NCI-H510A (cell line): ENCODE results near the gene PCID2.
"Not testable (repeated sequence)": the region's sequence is repeated elsewhere in the genome, so short reads cannot be mapped to it uniquely, and the experiment has no call there.

ENCODE experiments used
- DNase-seq: peaks from one replicate; lab custom pipeline; 2025; lab: John Stamatoyannopoulos, UW

PCID2 gene

DNA sequence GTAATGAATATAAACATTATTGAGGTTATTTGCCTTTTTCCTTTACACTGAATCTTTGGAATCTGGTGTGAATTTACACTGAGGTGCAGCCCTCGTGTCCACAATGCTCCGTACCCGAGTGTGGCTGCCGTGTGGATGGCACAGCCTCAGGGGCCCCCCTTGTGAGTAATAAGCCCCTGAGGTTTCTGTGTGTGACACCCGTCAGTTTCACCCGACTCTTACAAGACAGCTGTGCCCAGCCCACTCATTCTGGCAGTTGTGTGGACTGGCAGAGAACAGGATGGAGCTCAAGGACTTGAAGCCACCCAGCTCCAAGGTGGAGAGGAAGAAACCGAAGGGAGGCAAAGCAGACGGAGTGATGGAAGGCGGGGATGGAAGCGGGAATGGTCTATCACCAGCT lies 42.2 kb downstream of the PCID2 start:
- DNase-seq = no peak

DNA sequence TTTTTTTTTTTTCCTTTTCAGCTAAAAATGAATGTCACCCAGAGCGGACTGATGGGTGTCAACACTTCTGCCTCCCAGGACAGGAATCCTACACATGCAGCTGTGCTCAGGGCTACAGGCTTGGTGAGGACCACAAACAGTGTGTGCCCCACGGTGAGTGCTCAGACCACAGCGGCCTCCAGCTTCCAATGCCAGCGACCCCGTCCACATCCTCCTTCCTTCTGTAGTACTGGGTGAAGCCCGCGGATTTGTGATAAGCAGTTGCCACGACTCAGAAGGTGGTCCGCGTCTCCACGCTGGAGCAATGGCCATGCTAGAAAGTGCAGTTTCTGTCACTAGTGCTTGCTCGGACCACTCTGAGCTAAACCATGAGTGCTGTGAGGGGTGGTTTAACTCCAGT lies 44.0 kb downstream of the PCID2 start:
- DNase-seq = no peak

DNA sequence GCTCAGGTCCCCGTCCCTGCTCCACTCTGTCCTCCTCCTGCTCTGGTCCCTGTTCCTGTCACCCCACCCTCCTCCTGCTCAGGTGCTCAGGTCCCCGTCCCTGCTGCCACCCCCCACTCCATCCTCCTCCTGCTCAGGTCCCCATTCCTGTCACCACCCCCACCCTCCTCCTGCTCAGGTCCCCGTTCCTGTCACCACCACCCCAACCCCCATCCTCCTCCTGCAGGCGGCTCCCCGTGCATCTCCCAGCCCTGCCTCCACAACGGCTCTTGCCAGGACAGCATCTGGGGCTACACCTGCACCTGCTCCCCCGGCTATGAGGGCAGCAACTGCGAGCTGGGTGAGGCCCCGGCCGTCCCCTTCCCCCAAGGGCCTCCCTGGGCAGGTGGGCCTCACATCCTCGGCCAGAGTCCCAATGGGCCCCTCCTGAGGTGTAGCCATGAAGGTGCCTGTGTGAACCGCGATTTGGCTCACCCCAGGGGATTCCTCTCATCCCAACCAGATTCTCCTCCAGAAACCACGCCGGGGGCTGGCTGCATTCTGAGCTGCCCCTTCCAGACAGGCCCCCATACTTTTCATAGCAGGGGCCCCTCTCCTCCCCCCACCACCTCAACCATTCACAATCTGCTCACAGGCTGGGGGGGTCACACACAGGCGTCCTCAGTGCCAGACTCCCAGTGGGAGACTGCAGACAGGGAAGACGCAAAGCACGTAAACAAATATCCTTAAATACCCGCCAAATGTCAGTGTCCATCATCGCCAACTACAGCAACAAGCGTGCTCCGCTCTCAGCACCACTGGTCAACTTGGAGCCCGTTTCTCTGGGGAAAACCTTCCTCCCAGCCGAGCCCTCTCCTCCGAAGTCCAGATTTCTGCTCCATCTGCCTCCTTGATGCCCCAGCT lies 45.4 kb downstream of the PCID2 start:
- DNase-seq = no peak

DNA sequence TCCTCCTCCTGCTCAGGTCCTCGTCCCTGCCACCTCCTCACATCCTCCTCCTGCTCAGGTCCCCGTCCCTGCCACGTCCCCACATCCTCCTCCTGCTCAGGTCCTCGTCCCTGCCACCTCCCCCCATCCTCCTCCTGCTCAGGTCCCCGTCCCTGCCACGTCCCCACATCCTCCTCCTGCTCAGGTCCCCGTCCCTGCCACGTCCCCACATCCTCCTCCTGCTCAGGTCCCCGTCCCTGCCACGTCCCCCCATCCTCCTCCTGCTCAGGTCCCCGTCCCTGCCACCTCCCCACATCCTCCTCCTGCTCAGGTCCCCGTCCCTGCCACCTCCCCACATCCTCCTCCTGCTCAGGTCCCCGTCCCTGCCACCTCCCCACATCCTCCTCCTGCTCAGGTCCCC lies 46.5 kb downstream of the PCID2 start:
- DNase-seq = not testable (repeated sequence)

DNA sequence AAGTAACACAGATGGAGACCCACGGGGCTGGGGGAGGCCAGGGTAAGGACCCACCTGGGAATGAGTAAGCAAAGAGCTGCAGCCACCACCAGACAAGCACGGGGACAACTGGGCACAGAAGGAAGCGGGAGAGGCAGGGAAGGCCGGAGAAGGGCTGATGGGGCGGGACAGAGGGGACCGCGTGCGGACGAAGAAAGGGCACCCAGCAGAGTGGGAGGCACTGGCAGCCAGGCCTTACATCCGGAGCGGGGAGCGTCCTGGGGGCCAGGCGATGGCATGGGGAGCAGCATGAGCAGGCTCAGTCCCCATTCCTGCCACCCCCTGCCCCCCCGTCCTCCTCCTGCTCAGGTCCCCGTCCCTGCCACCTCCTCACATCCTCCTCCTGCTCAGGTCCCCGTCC lies 47.0 kb downstream of the PCID2 start:
- DNase-seq = no peak

- DNase-seq = no peak
Observed at GRCh38 chr13:113160983-113161382, 47.5 kb downstream of the PCID2 start.

- no peak for DNase-seq
Observed at GRCh38 chr13:113159701-113160100, 48.8 kb downstream of the PCID2 start.

DNA sequence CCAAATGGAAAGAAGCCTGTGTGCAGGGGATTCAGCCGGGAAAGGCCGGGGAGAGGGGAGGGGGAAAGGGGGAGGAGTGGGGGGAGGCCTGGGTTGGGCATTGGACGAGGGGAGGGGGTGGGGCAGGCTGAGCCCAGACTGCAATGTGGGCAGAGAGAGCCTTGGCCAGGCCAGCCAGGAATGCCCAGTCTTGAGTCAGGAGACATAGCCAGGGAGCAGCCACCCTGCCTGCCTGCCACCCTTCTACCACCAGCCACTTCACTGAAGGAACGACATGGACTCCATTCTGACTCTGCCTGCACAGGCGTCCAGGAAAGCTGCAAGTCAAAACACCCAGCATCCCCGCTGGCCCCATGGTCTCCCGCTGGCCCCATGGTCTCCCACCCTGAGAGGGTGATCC lies 49.5 kb downstream of the PCID2 start:
- DNase-seq = no peak

DNA sequence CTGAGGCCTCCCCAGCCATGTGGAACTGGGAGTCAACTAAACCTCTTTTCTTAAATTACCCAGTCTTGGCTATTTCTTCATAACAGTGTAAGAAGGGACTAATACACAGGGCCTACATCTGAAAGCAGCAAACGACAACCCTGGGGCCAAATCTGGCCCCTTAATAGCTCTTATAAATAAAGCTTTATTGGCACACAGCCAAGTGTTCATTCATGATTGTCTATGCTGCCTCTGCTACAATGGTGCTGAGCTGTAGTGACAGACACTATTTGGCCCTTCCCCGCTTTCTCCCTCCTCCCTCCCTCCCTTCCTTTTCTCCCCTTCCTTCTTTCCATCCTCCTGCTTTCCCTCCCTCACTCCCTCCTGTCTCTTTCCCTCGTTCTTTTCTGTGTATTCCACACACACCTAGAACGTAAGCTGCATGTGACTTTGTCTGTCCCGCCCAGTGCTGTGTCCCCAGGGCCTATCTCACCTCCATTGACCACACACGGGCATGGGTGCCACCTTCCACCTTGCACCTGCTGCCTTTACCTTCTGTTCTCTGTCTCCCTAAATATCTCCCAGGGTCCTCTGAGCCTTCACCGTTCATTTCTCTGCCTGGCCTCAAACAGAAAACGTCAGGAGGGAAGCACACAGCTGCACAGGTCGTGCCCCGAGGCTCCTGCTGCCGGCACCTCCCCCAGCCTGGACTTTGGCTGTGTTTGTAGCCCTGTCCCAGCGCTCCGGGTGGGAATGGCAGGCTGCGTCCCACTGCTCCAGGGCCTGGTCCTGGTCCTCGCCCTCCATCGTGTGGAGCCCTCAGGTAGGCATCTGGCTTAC lies 50.3 kb downstream of the PCID2 start, which contains the start of gene PROZ:
Gene PROZ (plus strand): TSS at position 720 of the 819 bp plus-strand sequence. CDS start 13 bp downstream, at position 733.
- no peak for DNase-seq

DNA sequence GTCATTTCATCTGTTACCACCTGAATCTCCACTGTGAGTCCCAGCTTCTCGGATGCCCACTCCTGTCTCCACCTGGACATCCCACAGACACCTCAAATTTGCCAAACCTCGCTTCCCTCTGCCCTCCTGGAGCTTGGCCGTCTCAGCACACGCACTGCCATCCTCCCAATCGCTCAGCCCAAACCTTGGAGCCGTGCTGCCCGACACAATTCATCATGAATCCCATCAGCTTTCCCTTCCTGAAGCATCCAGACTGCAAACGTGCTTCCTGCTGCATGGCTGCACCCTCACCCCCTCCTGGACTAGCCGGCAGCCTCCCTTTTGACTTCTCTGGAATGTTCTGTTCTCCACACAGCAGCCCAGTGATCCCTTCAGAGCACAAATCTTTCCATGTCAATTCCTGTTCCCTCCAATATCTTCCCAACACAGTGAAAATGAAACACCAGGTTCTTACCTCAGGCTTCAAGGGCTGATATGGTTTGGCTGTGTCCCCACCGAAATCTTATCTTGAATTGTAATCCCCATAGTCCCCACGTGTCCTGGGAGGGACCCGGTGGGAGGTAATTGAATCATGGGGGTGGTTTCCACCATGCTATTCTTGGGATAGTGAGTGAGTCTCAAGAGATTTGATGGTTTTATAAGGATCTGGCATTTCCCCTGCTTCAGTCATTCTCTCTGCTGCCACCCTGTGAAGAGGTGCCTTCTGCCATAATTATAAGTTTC lies 51.1 kb downstream of the PCID2 start:
- no peak for DNase-seq

GRCh38 chr13:113155982-113156655 lies 52.4 kb downstream of the PCID2 start:
- no peak for DNase-seq

DNA sequence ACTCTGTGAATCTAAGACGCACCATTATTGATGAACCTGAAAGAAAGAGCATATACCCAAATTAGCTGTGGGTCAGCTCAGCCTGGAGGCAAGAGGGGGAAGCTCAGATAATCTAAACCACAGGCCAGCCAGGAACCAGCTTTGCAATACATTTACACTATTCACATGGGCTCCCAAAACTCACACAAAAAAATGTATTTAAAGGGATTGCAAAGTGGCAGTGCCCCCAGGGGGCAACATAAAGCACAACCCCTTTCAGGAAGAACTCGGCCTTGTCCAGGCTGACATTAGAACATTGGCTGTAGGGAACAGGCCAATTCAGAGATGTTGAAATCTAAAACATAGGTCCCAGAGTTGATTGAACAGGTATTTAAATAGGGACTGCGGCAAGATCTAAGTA lies 53.3 kb downstream of the PCID2 start:
- no peak for DNase-seq

GRCh38 chr13:113153810-113154748 lies 54.4 kb downstream of the PCID2 start:
- no peak for DNase-seq

DNA sequence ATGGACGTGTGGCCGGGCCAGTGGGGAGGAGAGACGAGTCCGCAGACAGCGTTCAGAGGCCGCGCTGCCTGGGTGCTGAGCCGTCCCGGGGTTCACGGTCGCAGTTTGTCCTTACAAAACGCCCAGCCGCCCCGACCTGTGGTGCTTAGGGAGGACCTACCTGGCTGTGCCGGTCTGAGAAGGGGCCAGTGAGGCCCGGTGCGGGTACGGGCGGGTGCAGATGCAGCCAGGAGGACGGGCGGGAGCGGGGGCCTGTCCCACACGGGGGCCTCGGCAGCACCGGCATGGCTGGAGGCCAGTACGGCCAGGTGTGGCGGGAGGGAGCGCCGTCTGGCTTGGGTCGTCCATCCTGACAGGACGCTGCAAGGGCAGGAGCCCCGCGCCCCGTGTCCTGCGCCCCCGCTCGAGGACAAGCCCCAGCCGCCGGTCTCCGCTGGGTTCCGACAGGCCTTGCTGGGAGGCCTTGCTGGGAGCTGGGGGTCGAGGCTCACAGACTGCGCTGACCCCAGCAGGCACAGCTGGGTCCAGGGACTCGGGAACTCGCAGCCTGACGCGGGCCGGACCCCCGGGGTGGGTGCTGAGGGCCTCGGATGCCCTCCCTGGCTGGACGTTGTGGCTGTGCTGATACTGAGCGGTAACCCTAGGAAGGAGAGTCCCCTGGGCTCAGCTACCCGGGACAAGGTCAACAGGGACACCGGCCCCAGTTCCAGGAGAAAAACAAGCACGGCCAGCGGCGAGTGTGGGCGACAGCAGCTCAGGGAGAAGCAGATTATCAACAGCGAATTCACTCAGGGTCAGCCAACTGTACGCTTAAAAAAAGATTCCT lies 55.3 kb downstream of the PCID2 start:
- DNase-seq = no peak

DNA sequence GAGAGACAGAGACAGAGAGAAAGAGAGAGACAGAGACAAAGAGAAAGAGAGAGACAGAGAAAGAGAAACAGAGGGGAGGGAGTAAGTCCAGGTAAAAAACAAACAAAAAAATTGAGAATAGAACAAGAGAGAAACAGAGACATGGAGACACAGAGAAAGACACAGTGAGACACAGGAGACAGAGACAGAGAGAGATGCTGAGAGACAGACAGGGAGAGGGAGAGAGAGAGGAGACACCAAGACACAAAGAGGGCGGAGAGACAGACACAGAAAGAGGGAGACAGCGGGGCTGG lies 55.8 kb downstream of the PCID2 start:
- no peak for DNase-seq

DNA sequence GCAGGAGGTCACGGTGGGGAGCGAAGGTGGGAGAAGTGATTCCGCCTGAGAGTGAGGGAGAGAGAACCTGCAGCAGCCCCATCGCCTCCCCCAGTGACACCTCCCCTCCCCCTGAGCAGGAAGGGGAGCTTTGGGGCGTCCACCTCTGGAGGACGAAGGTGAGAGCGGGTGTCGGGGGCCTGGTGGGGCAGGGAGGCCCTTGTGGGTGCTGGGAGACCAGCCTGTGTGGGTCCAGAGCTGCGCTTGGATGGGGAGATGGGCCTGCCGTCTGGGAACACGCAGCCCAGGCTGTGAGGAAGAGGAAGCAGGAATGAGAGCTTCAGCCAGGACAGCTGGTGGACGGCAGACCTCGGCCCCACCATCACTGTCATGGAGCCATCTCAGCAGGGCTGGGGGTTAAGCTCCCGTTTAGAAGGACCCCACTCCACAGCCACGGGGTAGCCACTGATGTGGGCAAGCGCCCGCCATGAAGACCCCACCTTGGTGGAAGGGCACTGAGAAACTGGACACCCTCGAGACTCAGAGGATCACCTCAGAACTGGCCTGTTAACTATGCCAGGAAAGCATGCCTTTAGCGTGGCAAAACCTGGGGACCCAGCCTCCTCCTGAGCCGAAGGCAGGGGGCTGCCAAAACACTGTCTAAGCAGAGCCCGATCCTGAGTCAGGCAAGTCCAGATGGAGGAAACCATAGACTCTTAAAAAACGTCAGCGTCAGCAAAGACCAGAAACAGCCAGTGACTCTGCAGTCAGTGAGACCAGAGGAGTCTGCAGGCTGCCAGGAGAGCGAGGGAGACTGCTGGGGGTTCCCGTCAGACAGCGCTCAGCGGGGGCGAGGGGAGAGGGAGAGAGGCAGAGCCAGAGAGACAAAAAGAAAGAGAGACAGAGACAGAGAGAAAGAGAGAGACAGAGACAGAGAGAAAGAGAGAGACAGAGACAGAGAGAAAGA lies 56.5 kb downstream of the PCID2 start:
- DNase-seq = no peak

DNA sequence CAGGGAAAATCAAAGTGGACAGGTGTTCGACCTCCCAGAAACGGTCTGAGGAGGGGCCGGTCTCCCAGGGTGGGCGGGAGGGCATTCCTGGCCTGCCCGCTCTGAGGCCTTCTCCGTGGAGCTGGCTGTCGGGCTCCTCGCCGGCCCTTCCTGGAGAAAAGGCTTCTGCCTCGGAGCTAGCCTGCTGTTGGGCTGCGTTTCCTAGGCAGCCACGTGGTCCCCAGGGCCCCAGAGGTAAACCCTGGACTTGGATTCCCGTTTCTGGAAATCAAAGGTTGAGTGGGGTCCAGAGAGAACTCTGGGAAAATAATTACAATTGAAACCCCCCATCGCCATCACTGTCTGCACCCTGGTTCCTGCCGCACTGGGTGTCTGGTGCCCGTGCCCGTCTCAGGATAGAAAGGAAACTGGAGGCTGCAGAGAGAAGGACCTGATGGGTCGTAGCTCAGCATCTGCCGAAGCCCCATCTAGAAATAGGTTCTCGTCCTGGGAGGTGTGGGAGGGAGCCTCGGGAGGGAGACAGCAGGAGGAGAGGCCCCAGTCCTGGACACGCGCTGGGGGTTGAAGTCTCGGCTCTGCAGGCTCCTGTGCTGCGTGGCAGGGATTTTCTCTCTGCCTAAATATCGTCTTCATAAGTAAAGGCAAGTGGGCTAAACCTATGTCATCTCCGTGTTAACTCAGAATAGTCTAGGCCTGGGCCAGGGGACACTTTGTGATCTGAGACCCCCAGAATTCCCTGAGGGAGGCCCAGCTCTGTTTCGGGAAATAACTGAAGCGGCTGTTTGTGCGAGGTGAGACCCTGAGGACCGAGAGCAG lies 57.7 kb downstream of the PCID2 start:
- no peak for DNase-seq
